ENCODE results near the gene SMAD6.

- TF ChIP-seq CTCF (IDR thresholded peaks at IDR 0.05; ENCODE audit: insufficient read depth, low read depth, low read length): no peak
- TF ChIP-seq EZH2 (IDR thresholded peaks at IDR 0.05; ENCODE audit: insufficient read depth, low read length): no peak
Observed at GRCh38 chr15:66679061-66679656, 22.9 kb upstream of the SMAD6 start.

Data from astrocyte (in vitro differentiated cells and primary cell).